Measurements from ENCODE around the gene ZSCAN4.

Gene ZSCAN4

GRCh38 chr19:57668635-57669034 lies at the start of gene ZSCAN4:
Gene ZSCAN4 (plus strand): TSS chr19:57668935. CDS start chr19:57676146, 7,211 bp downstream.
- no peak within 1 kb of the TSS for H3K4me3 Mint-ChIP-seq
- H3K4me1 Mint-ChIP-seq = peaks cover 12% of the 10 kb centered on the region
- no peak within 1 kb of the TSS for H3K27ac Mint-ChIP-seq
- H3K36me3 Mint-ChIP-seq = no peaks in the 10 kb centered on the region
- H3K27me3 Mint-ChIP-seq = peaks cover 34% of the 10 kb centered on the region
- ATAC-seq = no peak
- no peaks in the 10 kb centered on the region for H3K9me3 Mint-ChIP-seq

- Mint-ChIP-seq H3K9me3 (peaks cover 45% of the 10 kb centered on the region), H3K27ac (no peak overlapping the region), H3K36me3 (peaks cover 90% of the 10 kb centered on the region), H3K4me3 (no peak overlapping the region), H3K4me1 (peaks cover 24% of the 10 kb centered on the region), H3K27me3 (no peaks in the 10 kb centered on the region)
- no peak for ATAC-seq
These were observed 47.9 kb upstream of the ZSCAN4 start for GRCh38 chr19:57620673-57621348.

- no peak for ATAC-seq
- H3K4me3 Mint-ChIP-seq = no peak overlapping the region
- peaks cover 68% of the 10 kb centered on the region for H3K36me3 Mint-ChIP-seq
- H3K27me3 Mint-ChIP-seq = no peaks in the 10 kb centered on the region
- H3K27ac Mint-ChIP-seq = no peak overlapping the region
- H3K4me1 Mint-ChIP-seq = peaks cover 8% of the 10 kb centered on the region
- peaks cover 32% of the 10 kb centered on the region for H3K9me3 Mint-ChIP-seq
These were observed 45.6 kb upstream of the ZSCAN4 start for GRCh38 chr19:57623091-57623490.

GRCh38 chr19:57632987-57633831 lies 35.5 kb upstream of the ZSCAN4 start, which contains the start of gene ZNF211:
Gene ZNF211 (plus strand): TSS chr19:57633168. CDS start chr19:57633347, 179 bp downstream.
- H3K36me3 Mint-ChIP-seq = peaks cover 48% of the 10 kb centered on the region
- H3K27ac Mint-ChIP-seq = peak within 1 kb of the TSS; percentile 86
- H3K27me3 Mint-ChIP-seq = no peaks in the 10 kb centered on the region
- peak within 1 kb of the TSS; percentile 91 for H3K4me3 Mint-ChIP-seq
- peaks cover 16% of the 10 kb centered on the region for H3K9me3 Mint-ChIP-seq
- peak; percentile 99 for ATAC-seq
- peaks cover 32% of the 10 kb centered on the region for H3K4me1 Mint-ChIP-seq

GRCh38 chr19:57633832-57634131 lies 35.0 kb upstream of the ZSCAN4 start:
- no peak for ATAC-seq
- Mint-ChIP-seq H3K27ac (peak overlapping the region; percentile 86), H3K4me3 (peak overlapping the region; percentile 91), H3K9me3 (peaks cover 20% of the 10 kb centered on the region), H3K4me1 (peaks cover 32% of the 10 kb centered on the region), H3K36me3 (peaks cover 53% of the 10 kb centered on the region), H3K27me3 (no peaks in the 10 kb centered on the region)

GRCh38 chr19:57637379-57637778 lies 31.4 kb upstream of the ZSCAN4 start:
- Mint-ChIP-seq H3K4me1 (peaks cover 30% of the 10 kb centered on the region), H3K4me3 (no peak overlapping the region), H3K36me3 (peaks cover 83% of the 10 kb centered on the region), H3K27me3 (no peaks in the 10 kb centered on the region), H3K9me3 (peaks cover 25% of the 10 kb centered on the region), H3K27ac (no peak overlapping the region)
- ATAC-seq = no peak

- H3K27ac Mint-ChIP-seq = no peak overlapping the region
- no peaks in the 10 kb centered on the region for H3K4me1 Mint-ChIP-seq
- H3K27me3 Mint-ChIP-seq = no peaks in the 10 kb centered on the region
- H3K4me3 Mint-ChIP-seq = no peak overlapping the region
- ATAC-seq = no peak
- H3K36me3 Mint-ChIP-seq = peaks cover 78% of the 10 kb centered on the region
- H3K9me3 Mint-ChIP-seq = peaks cover 26% of the 10 kb centered on the region
These were observed 27.0 kb upstream of the ZSCAN4 start for GRCh38 chr19:57641715-57642234.

- no peak overlapping the region for H3K27ac Mint-ChIP-seq
- no peak for ATAC-seq
- peaks cover 22% of the 10 kb centered on the region for H3K9me3 Mint-ChIP-seq
These were observed 26.2 kb upstream of the ZSCAN4 start for GRCh38 chr19:57642396-57643046.

GRCh38 chr19:57643734-57644133 lies 25.0 kb upstream of the ZSCAN4 start:
- Mint-ChIP-seq H3K27me3 (no peaks in the 10 kb centered on the region), H3K9me3 (peaks cover 16% of the 10 kb centered on the region), H3K36me3 (peaks cover 59% of the 10 kb centered on the region), H3K4me1 (no peaks in the 10 kb centered on the region), H3K4me3 (no peak overlapping the region), H3K27ac (no peak overlapping the region)
- no peak for ATAC-seq

More at GRCh38 chr19:57642396-57643046, 26.2 kb upstream of the ZSCAN4 start:
- Mint-ChIP-seq H3K4me1 (no peaks in the 10 kb centered on the region), H3K27me3 (no peaks in the 10 kb centered on the region), H3K4me3 (no peak overlapping the region), H3K36me3 (peaks cover 71% of the 10 kb centered on the region)

- no peak overlapping the region for H3K27ac Mint-ChIP-seq
- ATAC-seq = no peak
- H3K4me1 Mint-ChIP-seq = peaks cover 5% of the 10 kb centered on the region
- H3K9me3 Mint-ChIP-seq = peaks cover 10% of the 10 kb centered on the region
- H3K4me3 Mint-ChIP-seq = no peak overlapping the region
- peaks cover 18% of the 10 kb centered on the region for H3K36me3 Mint-ChIP-seq
- H3K27me3 Mint-ChIP-seq = peaks cover 23% of the 10 kb centered on the region
These were observed 20.3 kb upstream of the ZSCAN4 start for GRCh38 chr19:57648331-57649003.

- H3K27ac Mint-ChIP-seq = no peak overlapping the region
- no peak overlapping the region for H3K4me3 Mint-ChIP-seq
- H3K4me1 Mint-ChIP-seq = peaks cover 5% of the 10 kb centered on the region
- no peak for ATAC-seq
- H3K27me3 Mint-ChIP-seq = peaks cover 54% of the 10 kb centered on the region
- peaks cover 26% of the 10 kb centered on the region for H3K9me3 Mint-ChIP-seq
- peaks cover 22% of the 10 kb centered on the region for H3K36me3 Mint-ChIP-seq
These were observed 17.1 kb upstream of the ZSCAN4 start for GRCh38 chr19:57651654-57651996.

- Mint-ChIP-seq H3K27me3 (peaks cover 56% of the 10 kb centered on the region), H3K4me3 (no peak overlapping the region), H3K36me3 (peaks cover 22% of the 10 kb centered on the region), H3K4me1 (peaks cover 5% of the 10 kb centered on the region), H3K27ac (no peak overlapping the region), H3K9me3 (peaks cover 26% of the 10 kb centered on the region)
- ATAC-seq = no peak
These were observed 15.0 kb upstream of the ZSCAN4 start for GRCh38 chr19:57653689-57654088.

- peaks cover 5% of the 10 kb centered on the region for H3K4me1 Mint-ChIP-seq
- H3K9me3 Mint-ChIP-seq = peaks cover 26% of the 10 kb centered on the region
- H3K27ac Mint-ChIP-seq = no peak overlapping the region
- H3K36me3 Mint-ChIP-seq = peaks cover 22% of the 10 kb centered on the region
- peaks cover 70% of the 10 kb centered on the region for H3K27me3 Mint-ChIP-seq
- no peak overlapping the region for H3K4me3 Mint-ChIP-seq
- no peak for ATAC-seq
These were observed 13.3 kb upstream of the ZSCAN4 start for GRCh38 chr19:57655443-57655842.

- Mint-ChIP-seq H3K36me3 (peaks cover 22% of the 10 kb centered on the region), H3K4me3 (no peak overlapping the region), H3K9me3 (peaks cover 26% of the 10 kb centered on the region), H3K27me3 (peaks cover 76% of the 10 kb centered on the region), H3K27ac (no peak overlapping the region), H3K4me1 (peaks cover 4% of the 10 kb centered on the region)
- no peak for ATAC-seq
These were observed 12.4 kb upstream of the ZSCAN4 start for GRCh38 chr19:57656346-57656745.
